ENCODE data around the gene TMEM121. TPM values are rescaled to one million over a fixed set of nuclear protein-coding genes. Genes with fewer than 3 reads are reported as not detected.

The TMEM121 gene
- total and polyA plus RNA-seq, 2 of the 4 experiments (the other 2 are of a cell fraction) = 2.7 to 6.3 TPM

- Histone ChIP-seq H3K4me1 (ENCODE audit: control insufficient read depth, insufficient read depth, low read length) (no peaks in the 10 kb centered on the region), H3K4ac (ENCODE audit: low read depth, low read length) (no peak overlapping the region), H4K5ac (ENCODE audit: low read depth, low read length) (no peak overlapping the region), H2BK5ac (ENCODE audit: low read depth, low read length, poor library complexity, severe bottlenecking) (no peak overlapping the region), H3K79me1 (ENCODE audit: low read depth in 1 of 2, low read length in 2 of 2) (no peaks in the 10 kb centered on the region), H4K91ac (ENCODE audit: insufficient read depth, low read depth, low read length) (no peak overlapping the region), H2AFZ (replicated peaks; ENCODE audit: low read length, poor library complexity) (no peak overlapping the region), H4K8ac (ENCODE audit: low read depth in 2 of 2, low read length in 2 of 2) (no peak overlapping the region), H3K27me3 (ENCODE audit: control insufficient read depth, insufficient read depth, low read length) (no peaks in the 10 kb centered on the region), H2AK5ac (ENCODE audit: low read depth, low read length) (no peak overlapping the region), H3K14ac (replicated peaks; ENCODE audit: low read depth, low read length) (no peak overlapping the region), H3K18ac (ENCODE audit: low read depth, low read length) (no peak overlapping the region), H3K9me3 (ENCODE audit: control insufficient read depth, insufficient read depth, low read length) (peaks cover 6% of the 10 kb centered on the region), H3K23ac (ENCODE audit: low read depth, low read length) (no peak overlapping the region), H2BK15ac (ENCODE audit: low read depth, low read length) (no peak overlapping the region), H3K4me3 (ENCODE audit: insufficient read depth, low read depth, low read length) (no peak overlapping the region), H4K20me1 (ENCODE audit: insufficient read depth, low read length) (no peaks in the 10 kb centered on the region), H3K9ac (ENCODE audit: low read depth, low read length) (no peak overlapping the region), H3K56ac (ENCODE audit: extremely low read depth, insufficient read depth, low read length) (no peak overlapping the region), H3K9me1 (ENCODE audit: insufficient read depth, low read length) (no peaks in the 10 kb centered on the region), H3K4me2 (ENCODE audit: low read depth, low read length) (no peak overlapping the region), H2BK120ac (ENCODE audit: low read depth, low read length) (no peak overlapping the region), H3K36me3 (ENCODE audit: control insufficient read depth, insufficient read depth, low read length) (no peaks in the 10 kb centered on the region), H2BK20ac (ENCODE audit: low read depth, low read length) (no peak overlapping the region), H2AK9ac (replicated peaks; ENCODE audit: low read depth, low read length, poor library complexity) (no peak overlapping the region), H3K27ac (ENCODE audit: insufficient read depth, low read length) (no peak overlapping the region)
- ChIA-PET POLR2A (ENCODE audit: unreplicated experiment) (no interaction called here), CTCF (no interaction called here)
- TF ChIP-seq USF2 (IDR thresholded peaks at IDR 0.05; ENCODE audit: low read depth, low read length) (no peak), MAFK (IDR thresholded peaks at IDR 0.05; ENCODE audit: low read depth, low read length) (no peak), ELK1 (IDR thresholded peaks at IDR 0.05; ENCODE audit: borderline replicate concordance, low read depth, low read length) (no peak), NFE2L2 (IDR thresholded peaks at IDR 0.05; ENCODE audit: low read depth, low read length) (no peak), RCOR1 (IDR thresholded peaks at IDR 0.05; ENCODE audit: insufficient replicate concordance, low read length) (no peak), BHLHE40 (IDR thresholded peaks at IDR 0.05; ENCODE audit: low read depth, low read length) (no peak), MAZ (IDR thresholded peaks at IDR 0.05; ENCODE audit: borderline replicate concordance, low read depth, low read length) (no peak), CTCF (conservative IDR thresholded peaks at IDR 0.05; ENCODE audit: low read depth, low read length) (no peak), RFX5 (IDR thresholded peaks at IDR 0.05; ENCODE audit: low read depth, low read length) (no peak)
- DNase-seq (no peak), ATAC-seq (ENCODE audit: low read depth) (no peak)
- dilution Hi-C loops (cut with HindIII; ENCODE audit: low sequenced_read_pairs, unreplicated experiment) = no loop called here
- intact Hi-C loops (cut with micrococcal nuclease) = no loop called here
- BruUV-seq (replicated peaks) = no TSS peak
- 83% methylated on average over 1 of the region's 14 CpGs; no CpG with 5 or more reads in 1 of the 2 experiments for WGBS, 2 experiments (ENCODE audit: extremely low coverage in 2 of 2, insufficient read length in 1 of 2)
- in situ Hi-C loops (cut with MboI; ENCODE audit: low sequenced_read_pairs) = no loop called here
These were observed 51.0 kb downstream of the TMEM121 start for GRCh38 chr14:105577314-105577861.

Data from IMR-90 (cell line).